SHP77 (cell line): ENCODE data around the gene RPSA.
"Not testable (repeated sequence)": the region's sequence is repeated elsewhere in the genome, so short reads cannot be mapped to it uniquely, and the experiment has no call there.

Experiments used
- DNase-seq, 2 experiments: peaks; one replicate each; lab custom pipeline; 2025; lab: John Stamatoyannopoulos, UW

RPSA gene

GRCh38 chr3:39419742-39420315 is 13.3 kb downstream of the RPSA start:
- DNase-seq = no peak

- no peak for DNase-seq
Observed at GRCh38 chr3:39420543-39420942, 14.0 kb downstream of the RPSA start.

DNA sequence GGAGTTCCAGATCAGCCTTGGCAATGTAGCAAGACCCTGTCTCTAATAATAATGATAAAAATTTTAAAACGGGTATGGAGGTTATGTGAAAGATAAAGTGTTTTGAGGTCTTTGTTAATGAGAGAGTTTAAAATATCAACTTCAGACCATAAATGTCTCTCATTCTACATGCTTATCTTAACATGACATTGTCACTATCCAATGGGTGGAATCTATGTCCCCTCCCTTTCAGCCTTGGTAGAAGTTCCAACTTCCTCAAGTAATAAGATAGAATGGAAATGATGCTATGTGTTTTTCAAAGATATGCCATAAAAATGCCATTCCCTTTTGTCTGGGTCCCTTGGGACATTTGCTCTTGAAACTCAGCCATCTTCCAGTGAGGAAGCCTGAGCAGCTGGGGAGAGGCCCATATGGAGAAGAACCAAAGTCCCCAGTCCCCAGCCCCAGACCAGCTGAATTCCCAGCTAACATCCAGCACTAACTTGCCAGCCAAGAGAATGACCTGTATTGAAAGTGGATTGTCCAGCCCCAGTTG is 17.0 kb downstream of the RPSA start:
- no peak for DNase-seq

DNA sequence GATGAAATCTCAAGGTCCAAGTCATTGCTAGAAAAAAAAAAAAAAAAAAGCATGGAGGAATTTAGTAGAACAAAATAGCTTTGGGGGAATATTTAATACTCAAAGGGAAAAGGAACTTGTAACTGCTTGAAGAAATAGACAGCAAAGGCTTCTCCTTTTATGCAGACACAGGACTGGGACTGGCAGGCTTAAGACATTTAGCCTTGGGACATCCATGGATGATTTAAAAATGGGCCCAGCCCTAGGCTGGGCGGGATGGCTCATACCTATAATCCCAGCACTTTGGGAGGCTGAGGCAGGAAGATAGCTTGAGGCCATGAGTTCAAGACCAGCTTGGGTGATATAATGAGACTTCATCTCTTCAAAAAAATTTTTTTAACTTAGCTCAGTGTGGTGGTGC is 19.8 kb downstream of the RPSA start:
- no peak for DNase-seq

DNA sequence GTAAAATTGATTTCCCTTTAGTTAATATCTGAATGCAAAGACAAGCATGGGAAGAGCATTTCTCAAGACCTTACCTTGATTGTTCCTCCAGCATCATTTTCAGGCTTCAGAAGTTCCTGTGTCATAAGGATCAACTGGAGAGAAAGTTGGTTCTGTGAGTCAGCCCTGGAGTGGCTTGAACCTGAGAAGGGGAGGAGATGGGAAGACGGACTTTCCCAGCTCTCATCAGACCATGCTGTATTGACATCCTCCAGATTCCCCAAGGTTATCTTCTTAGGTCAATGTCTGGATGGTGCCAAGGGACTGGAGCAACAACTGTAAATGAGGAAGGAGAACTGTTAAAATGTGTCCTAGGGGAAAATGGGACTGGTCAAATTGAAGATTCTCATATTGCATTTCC is 21.0 kb downstream of the RPSA start:
- DNase-seq = no peak

- DNase-seq = no peak
Observed at GRCh38 chr3:39428745-39429201, 22.3 kb downstream of the RPSA start.

DNA sequence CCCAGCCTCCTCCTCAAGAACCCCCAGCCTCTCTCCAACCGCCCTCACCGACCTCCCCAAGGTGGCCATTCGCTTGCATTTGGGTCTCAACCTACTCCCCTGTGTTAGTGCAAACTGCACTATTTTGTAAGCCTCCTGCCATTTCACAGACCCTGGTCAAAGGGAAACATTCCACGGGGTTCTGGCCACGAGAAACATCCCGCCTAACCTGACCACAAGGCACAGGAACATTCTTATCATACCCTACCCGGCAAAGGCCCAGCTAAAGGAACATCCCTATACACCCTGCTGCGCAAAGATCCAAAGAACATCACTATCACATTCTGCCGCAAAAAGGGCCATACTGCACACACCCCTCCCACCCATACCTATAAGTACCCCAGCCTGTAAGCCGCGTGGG is 22.9 kb downstream of the RPSA start:
- DNase-seq = no peak

- no peak for DNase-seq
Observed at GRCh38 chr3:39432342-39432741, 25.8 kb downstream of the RPSA start.

GRCh38 chr3:39433642-39434041 is 27.1 kb downstream of the RPSA start:
- DNase-seq = no peak

- no peak for DNase-seq
Observed at GRCh38 chr3:39434574-39434973, 28.1 kb downstream of the RPSA start.

DNA sequence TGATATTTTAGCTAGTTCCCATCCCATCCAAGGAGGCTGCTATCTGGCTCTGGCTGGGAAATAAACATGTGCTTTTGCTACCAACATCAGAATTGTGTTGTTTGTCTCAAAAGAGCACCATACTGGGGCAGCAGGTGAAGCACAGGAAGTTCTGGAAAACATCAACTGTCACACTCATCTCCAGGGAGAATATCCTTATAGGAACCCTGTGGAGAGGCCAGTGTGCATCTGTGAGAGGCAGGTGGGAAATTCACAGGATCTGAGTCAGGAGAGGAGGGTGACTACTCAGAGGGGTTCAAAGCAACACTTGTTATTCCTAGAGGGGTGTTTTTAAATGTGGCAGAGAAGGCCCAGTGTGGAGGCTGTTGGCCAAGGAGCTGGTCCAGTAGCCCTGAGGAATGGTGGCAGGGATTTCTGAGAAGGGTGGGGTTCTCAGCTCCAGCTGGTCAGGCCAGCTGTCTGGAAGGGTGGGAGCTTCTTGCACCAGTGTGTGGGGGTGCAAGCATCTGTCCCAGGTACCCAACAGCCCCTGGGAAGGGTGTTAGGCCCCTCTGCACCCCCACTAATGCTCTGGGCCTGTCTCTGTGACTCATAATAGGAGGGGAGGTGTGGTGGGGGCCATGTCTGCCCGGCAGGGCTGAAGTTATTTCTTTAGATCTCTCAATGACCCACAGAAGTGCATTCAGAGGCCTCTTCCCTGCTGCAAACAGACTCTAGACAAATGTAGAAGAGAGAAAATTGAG is 28.7 kb downstream of the RPSA start:
- no peak for DNase-seq

- no peak for DNase-seq
Observed at GRCh38 chr3:39438880-39439279, 32.4 kb downstream of the RPSA start.

- no peak for DNase-seq
Observed at GRCh38 chr3:39440316-39440715, 33.8 kb downstream of the RPSA start.

- no peak for DNase-seq
Observed at GRCh38 chr3:39443530-39443929, 37.0 kb downstream of the RPSA start.

DNA sequence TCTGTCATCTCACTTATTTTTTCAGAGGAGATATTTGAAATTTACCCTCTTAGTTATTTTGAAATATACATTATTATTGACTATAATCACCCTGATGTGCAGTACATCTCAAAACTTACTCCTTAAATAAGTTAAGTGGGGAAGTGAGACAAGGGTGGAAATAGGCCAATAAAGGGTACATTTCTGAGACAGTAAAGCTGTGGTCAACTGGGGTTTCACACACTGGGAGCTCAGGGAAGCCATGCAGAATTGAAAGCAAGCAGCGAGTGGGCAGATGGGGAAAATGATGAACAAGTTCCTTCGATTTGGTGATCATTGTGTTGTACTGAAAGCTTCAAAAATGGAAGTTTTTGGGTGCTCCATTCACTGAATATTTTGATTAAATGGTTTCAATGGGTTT is 39.4 kb downstream of the RPSA start:
- no peak for DNase-seq

DNA sequence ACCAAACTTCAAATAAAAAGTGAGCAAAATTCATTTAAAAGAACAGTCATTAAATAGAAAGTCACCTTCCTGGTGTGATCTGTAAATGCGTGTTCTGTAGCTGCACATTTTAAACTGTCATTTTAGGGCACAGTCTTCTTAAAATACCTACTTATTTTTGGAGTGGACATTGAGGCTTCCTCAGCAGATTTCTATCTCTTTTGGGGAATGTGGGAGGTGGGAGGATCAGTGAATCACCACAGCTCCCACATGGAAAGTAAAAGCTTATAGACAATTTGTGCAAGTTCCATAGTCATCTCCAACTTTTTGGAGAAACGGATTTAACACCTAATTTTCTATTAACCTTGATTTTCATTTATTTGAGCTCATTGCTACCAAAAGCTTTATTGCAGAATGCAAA is 39.9 kb downstream of the RPSA start:
- no peak for DNase-seq

- peak; percentile 69 to 74 for DNase-seq
Observed at GRCh38 chr3:39447637-39448483, 41.3 kb downstream of the RPSA start.

GRCh38 chr3:39448506-39449233 is 42.1 kb downstream of the RPSA start:
- no peak for DNase-seq

DNA sequence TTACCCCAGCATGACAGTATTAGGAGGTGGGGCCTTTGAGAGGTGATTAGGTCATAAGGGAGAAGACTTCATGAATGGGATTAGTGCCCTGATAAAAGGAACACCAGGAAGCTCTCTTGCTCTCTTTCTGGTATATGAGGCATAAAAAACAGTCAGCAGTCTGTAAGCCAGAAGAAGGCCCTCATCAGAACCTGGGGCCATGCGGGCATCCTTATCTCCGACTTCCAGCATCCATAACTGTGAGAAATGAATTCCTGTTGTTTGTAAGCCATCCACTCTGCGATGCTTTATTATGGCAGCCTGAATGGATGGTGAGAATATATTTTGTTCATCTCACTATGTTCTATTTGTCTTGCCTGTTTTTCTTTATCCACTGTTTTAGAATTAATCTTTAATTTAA is 43.3 kb downstream of the RPSA start:
- no peak for DNase-seq

GRCh38 chr3:39453134-39453533 is 46.6 kb downstream of the RPSA start:
- DNase-seq = no peak

DNA sequence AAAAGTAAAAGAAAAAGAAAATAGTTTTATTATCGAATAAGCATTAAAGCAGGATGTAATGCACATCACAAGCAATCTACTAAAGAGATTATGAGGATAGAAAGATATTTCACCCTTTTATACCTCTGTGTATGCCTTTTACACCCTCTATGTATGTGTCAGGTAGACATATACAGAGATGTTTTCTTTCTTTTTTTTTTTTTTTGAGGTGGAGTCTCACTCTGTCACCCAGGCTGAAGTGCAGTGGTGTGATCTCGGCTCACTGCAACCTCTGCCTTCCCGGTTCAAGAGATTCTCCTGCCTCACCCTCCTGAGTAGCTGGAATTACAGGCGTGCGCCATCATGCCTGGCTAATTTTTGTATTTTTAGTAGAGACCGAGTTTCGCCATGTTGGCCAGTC is 47.4 kb downstream of the RPSA start:
- not testable (repeated sequence) for DNase-seq

DNA sequence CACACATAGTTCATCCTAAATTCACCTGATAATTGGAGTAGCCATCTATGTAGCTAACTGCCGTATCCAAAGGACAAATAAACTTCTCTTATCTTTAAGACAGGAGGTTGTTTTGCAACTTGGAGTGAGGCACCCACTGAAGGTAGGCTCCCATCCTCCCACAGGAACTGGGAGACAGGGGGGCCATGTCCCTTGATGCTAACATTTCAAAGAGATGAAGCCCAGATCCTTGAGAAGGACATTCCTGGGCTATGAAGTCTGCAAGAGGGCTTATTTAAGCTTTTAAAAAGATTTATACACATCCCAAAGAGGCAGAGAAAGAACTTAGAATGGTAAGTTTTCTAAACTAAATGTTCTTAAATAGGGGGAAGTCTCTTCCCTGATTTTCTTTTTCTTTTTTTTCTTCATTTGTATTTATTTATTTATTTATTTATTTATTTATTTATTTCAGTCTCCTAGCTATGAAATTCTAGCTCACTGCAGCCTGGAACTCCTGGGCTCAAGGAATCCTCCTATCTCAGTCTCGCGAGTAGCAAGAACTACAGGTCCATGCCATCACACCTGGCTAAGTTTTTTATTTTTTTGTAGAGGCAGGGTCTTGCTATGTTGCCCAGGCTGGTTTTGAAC is 48.2 kb downstream of the RPSA start:
- no peak for DNase-seq
